C4-2B (cell line): Measurements from ENCODE around the gene ACOT7.
A peak's percentile ranks its signal among the peaks of the same experiment; 100 is the strongest.

Experiments
- H3K27ac ChIP-seq: fragments of 450-650 bp; 2 replicates; pipeline ENCODE4 v1.5.1; 2017
- CTCF ChIP-seq: fragments of 450-650 bp; conservative IDR thresholded peaks from 2 replicates; pipeline ENCODE4 v1.5.1; 2017; ENCODE audit warnings: mild to moderate bottlenecking
- ZFX ChIP-seq: fragments of 450-650 bp; IDR thresholded peaks from 2 replicates; pipeline ENCODE4 v1.6.1; 2017

ACOT7 gene

DNA sequence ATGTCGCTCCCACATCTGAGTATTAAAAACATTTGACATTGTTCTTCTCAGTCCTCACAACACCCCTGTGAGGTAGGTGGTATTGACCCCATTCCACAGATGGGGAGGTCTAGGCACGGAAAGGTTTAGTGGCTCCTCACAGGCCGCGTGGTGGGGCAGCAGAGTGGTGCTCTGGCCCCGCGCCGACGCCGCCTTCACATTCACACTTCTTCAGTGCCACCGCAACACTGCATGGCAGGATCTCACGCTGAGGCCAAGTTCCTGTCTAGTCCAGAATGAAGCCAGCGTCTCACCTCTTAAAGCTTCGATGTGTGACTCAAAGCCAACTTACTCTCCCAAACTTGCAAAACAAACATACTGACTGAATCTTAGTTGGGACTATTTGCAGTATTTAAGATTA, 169.9 kb downstream of the ACOT7 start:
- H3K27ac ChIP-seq = no peak overlapping the region

DNA sequence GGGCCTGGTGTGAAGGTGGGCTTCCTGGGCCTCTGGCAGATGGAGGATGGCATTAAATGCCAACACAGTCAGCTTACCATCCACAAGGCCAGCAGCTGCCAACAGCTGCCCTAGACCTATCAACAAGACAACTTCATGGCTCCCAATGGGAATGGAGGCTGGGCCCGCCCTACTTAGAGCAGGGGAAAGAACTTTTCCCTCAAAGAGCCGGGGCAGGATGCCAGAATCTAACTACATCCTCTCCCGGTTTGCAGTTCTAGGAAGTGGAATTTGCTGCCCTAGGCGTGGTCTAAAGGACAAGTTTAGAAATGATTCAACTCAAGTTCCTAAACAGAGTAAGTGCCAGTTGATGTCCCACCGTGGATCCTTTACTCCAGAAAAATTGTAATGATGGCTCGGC, 170.9 kb downstream of the ACOT7 start:
- no peak overlapping the region for H3K27ac ChIP-seq
- TF ChIP-seq ZFX = no peak
- TF ChIP-seq CTCF = no peak

More for the DNA sequence above, 169.9 kb downstream of the ACOT7 start:
- TF ChIP-seq CTCF = no peak
- TF ChIP-seq ZFX = no peak

GRCh38 chr1:6221210-6221784, 172.3 kb downstream of the ACOT7 start:
- TF ChIP-seq CTCF (no peak), ZFX (no peak)
- H3K27ac ChIP-seq = no peak overlapping the region

DNA sequence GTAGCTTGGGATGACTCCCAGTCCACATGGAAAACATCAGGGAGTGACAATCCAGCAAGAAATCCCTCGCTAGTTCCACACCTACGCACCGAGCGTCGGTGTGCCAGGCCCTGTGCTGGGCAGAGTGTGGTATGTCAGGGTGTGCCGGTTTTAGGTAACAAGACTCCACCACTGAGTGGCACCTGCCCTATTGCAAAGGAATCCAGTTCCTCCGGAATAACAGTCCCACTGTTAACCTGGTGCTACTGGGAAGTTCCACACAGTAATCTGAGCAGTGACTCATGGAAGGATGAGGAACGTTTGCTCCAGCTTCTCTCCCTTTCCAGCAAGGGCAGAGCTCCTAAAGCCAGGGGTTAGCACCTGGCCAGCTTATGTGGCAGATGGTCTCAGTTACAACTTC, 173.3 kb downstream of the ACOT7 start:
- H3K27ac ChIP-seq = peak overlapping the region; percentile 12
- no peak for TF ChIP-seq CTCF
- no peak for TF ChIP-seq ZFX

DNA sequence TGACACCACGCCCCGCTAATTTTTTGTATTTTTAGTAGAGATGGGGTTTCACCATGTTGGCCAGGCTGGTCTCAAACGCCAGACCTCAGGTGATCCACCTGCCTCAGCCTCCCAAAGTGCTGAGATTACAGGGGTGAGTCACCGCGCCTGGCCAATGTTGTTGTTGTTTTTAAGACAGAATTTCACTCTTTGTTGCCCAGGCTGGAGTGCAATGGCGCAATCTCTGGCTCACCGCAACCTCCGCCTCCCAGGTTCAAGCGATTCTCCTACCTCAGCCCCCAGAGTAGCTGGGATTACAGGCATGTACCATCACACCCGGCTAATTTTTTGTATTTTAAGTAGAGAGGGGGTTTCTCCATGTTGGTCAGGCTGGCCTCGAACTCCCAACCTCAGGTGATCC, 173.9 kb downstream of the ACOT7 start:
- H3K27ac ChIP-seq = peak overlapping the region; percentile 12

- no peak overlapping the region for H3K27ac ChIP-seq
- TF ChIP-seq ZFX = no peak
- TF ChIP-seq CTCF = no peak
Observed at GRCh38 chr1:6218375-6219164, 175.0 kb downstream of the ACOT7 start.
